Measurements from ENCODE around the gene SMIM35. TPM values are rescaled to one million over a fixed set of nuclear protein-coding genes. Genes with fewer than 3 reads are reported as not detected.

SMIM35 gene
- total and polyA plus RNA-seq, 2 donors (not counting 1 experiment from before 2014, with no cell fraction given), result not detected

DNA sequence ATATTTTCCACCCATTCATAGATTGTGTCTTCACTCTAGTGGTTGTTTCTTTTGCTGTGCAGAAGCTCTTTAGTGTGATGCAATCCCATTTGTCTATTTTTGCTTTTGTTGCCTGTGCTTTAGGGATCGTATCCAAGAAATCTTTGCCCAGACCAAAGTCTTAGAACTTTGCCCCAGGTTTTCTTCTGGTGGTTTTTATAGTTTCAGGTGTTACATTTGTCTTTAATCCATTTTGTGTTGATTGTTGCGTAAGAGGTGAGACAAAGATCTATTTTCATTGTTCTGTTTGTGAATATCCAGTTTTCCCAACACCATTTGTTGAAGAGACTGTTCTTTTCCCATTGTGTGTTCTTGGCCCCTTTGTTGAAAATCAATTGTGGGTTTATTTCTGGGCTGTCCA, 94.1 kb downstream of the SMIM35 start:
- Histone ChIP-seq H4K20me1 (ENCODE audit: control insufficient read depth, extremely low read depth, insufficient read depth, low read length) (no peaks in the 10 kb centered on the region), H3K27ac (ENCODE audit: insufficient read depth, low read length) (no peak overlapping the region), H3K4me1 (ENCODE audit: control insufficient read depth, extremely low read depth, insufficient read depth, low read length) (no peaks in the 10 kb centered on the region), H3K27me3 (ENCODE audit: control insufficient read depth, insufficient read depth, low read length) (no peaks in the 10 kb centered on the region), H3K79me2 (ENCODE audit: control insufficient read depth, insufficient read depth, low read length) (no peaks in the 10 kb centered on the region), H3K9me3 (ENCODE audit: control insufficient read depth, insufficient read depth, low read depth, low read length) (no peaks in the 10 kb centered on the region), H3K4me2 (ENCODE audit: extremely low read depth, insufficient read depth, low read length) (no peak overlapping the region), H3K36me3 (ENCODE audit: control insufficient read depth, insufficient read depth, low read length) (no peaks in the 10 kb centered on the region), H3K9ac (ENCODE audit: insufficient read depth, low read length) (no peak overlapping the region), H3K4me3 (replicated peaks in 1 of 4; ENCODE audit: control extremely low read depth in 1 of 4, insufficient read depth in 1 of 4, low read depth in 3 of 4, low read length in 4 of 4) (no peak overlapping the region), H2AFZ (ENCODE audit: low read length) (no peak overlapping the region)
- TF ChIP-seq, protein P1, sequence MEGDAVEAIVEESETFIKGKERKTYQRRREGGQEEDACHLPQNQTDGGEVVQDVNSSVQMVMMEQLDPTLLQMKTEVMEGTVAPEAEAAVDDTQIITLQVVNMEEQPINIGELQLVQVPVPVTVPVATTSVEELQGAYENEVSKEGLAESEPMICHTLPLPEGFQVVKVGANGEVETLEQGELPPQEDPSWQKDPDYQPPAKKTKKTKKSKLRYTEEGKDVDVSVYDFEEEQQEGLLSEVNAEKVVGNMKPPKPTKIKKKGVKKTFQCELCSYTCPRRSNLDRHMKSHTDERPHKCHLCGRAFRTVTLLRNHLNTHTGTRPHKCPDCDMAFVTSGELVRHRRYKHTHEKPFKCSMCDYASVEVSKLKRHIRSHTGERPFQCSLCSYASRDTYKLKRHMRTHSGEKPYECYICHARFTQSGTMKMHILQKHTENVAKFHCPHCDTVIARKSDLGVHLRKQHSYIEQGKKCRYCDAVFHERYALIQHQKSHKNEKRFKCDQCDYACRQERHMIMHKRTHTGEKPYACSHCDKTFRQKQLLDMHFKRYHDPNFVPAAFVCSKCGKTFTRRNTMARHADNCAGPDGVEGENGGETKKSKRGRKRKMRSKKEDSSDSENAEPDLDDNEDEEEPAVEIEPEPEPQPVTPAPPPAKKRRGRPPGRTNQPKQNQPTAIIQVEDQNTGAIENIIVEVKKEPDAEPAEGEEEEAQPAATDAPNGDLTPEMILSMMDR (conservative IDR thresholded peaks at IDR 0.05 in 1 of 2, IDR thresholded peaks at IDR 0.05 in 1 of 2; ENCODE audit: low read depth in 1 of 2, low read length in 2 of 2), result no peak
- no peak for TF ChIP-seq EZH2 (IDR thresholded peaks at IDR 0.05; ENCODE audit: low read length, missing control alignments)
- DNase-seq (ENCODE audit: low read depth in 2 of 2), result no peak

DNA sequence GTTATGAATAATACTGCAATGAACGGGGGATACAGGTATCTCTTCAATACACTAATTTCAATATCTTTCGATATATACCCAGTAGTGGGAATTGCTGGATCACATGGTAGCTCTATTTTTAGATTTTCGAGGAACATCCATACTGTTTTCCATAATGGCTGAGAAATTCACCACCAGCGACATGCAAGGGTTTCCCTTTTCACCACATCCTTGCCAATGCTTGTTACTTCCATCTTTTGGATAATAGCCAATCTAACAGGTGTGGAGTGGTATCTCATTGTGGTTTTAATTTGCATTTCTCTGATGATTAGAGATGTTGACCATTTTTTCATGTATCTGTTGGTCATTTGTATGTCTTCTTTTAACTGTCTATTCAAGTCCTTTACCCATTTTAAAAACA, 94.6 kb downstream of the SMIM35 start:
- DNase-seq (ENCODE audit: low read depth in 2 of 2), result no peak
- Histone ChIP-seq H3K27ac (ENCODE audit: insufficient read depth, low read length) (no peak overlapping the region), H2AFZ (ENCODE audit: low read length) (no peak overlapping the region), H3K9me3 (ENCODE audit: control insufficient read depth, insufficient read depth, low read depth, low read length) (no peaks in the 10 kb centered on the region), H4K20me1 (ENCODE audit: control insufficient read depth, extremely low read depth, insufficient read depth, low read length) (no peaks in the 10 kb centered on the region), H3K27me3 (ENCODE audit: control insufficient read depth, insufficient read depth, low read length) (peaks cover under 1% of the 10 kb centered on the region), H3K79me2 (ENCODE audit: control insufficient read depth, insufficient read depth, low read length) (no peaks in the 10 kb centered on the region), H3K9ac (ENCODE audit: insufficient read depth, low read length) (no peak overlapping the region), H3K4me1 (ENCODE audit: control insufficient read depth, extremely low read depth, insufficient read depth, low read length) (no peaks in the 10 kb centered on the region), H3K4me2 (ENCODE audit: extremely low read depth, insufficient read depth, low read length) (no peak overlapping the region), H3K36me3 (ENCODE audit: control insufficient read depth, insufficient read depth, low read length) (no peaks in the 10 kb centered on the region), H3K4me3 (replicated peaks in 1 of 4; ENCODE audit: control extremely low read depth in 1 of 4, insufficient read depth in 1 of 4, low read depth in 3 of 4, low read length in 4 of 4) (no peak overlapping the region)
- TF ChIP-seq, protein P1 (conservative IDR thresholded peaks at IDR 0.05 in 1 of 2, IDR thresholded peaks at IDR 0.05 in 1 of 2; ENCODE audit: low read depth in 1 of 2, low read length in 2 of 2), result no peak
- no peak for TF ChIP-seq EZH2 (IDR thresholded peaks at IDR 0.05; ENCODE audit: low read length, missing control alignments)

DNA sequence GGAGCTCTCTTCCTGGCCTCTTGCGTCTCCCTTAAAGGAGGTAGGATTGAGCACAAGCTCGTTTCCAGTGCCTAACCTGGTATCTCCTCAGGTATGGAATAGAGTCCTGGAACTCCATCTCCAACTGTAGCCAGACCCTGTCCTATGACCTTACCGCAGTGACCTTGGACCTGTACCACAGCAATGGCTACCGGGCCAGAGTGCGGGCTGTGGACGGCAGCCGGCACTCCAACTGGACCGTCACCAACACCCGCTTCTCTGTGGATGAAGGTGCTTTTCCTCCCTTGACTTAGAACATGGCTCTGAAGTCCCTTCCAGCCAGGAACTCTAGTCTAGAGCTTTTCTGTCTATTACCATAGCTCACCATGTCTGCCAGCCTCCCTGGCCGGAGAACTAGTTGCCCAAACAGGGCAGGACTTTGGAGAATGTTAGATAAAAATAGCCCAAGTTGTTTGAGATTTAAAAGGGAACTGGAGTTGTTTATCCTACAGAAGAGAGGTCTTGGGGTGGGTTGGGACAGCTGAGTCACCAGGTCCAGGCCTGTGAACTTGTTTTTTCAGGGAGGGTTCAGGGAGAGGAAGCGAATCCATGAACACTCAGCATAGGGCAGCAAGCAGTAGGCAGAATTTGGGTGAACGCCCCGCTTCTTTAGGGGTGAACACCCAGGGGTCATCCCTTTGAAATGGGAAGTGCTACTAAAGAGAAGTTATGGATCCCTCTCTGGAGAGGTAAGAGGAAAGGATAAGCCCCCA, 97.2 kb downstream of the SMIM35 start:
- peaks cover 5% of the 10 kb centered on the region for H3K27me3 ChIP-seq (ENCODE audit: control insufficient read depth, insufficient read depth, low read length)
- H3K4me2 ChIP-seq (ENCODE audit: extremely low read depth, insufficient read depth, low read length), result no peak overlapping the region
- no peaks in the 10 kb centered on the region for H3K79me2 ChIP-seq (ENCODE audit: control insufficient read depth, insufficient read depth, low read length)
- H3K36me3 ChIP-seq (ENCODE audit: control insufficient read depth, insufficient read depth, low read length), result no peaks in the 10 kb centered on the region
- H3K4me1 ChIP-seq (ENCODE audit: control insufficient read depth, extremely low read depth, insufficient read depth, low read length), result no peaks in the 10 kb centered on the region
- H3K9me3 ChIP-seq (ENCODE audit: control insufficient read depth, insufficient read depth, low read depth, low read length), result no peaks in the 10 kb centered on the region
- H3K4me3 ChIP-seq (replicated peaks in 1 of 4; ENCODE audit: control extremely low read depth in 1 of 4, insufficient read depth in 1 of 4, low read depth in 3 of 4, low read length in 4 of 4), result no peak overlapping the region
- TF ChIP-seq EZH2 (IDR thresholded peaks at IDR 0.05; ENCODE audit: low read length, missing control alignments), result no peak
- DNase-seq (ENCODE audit: low read depth in 2 of 2), result no peak
- no peak overlapping the region for H3K9ac ChIP-seq (ENCODE audit: insufficient read depth, low read length)
- no peak overlapping the region for H2AFZ ChIP-seq (ENCODE audit: low read length)
- no peak overlapping the region for H3K27ac ChIP-seq (ENCODE audit: insufficient read depth, low read length)
- H4K20me1 ChIP-seq (ENCODE audit: control insufficient read depth, extremely low read depth, insufficient read depth, low read length), result no peaks in the 10 kb centered on the region
